Activated CD4-positive, CD25-positive, alpha-beta regulatory T cell treated with anti-CD3 and anti-CD28 coated beads, Interleukin-2, amount 50 U/mL, for 24 hours (primary cell): Measurements from ENCODE around the gene NAIF1.
"Not testable (repeated sequence)": the region's sequence is repeated elsewhere in the genome, so short reads cannot be mapped to it uniquely, and the experiment has no call there.

Experiments
- ATAC-seq, 2 donors: fragments of 150-1000 bp; cut with Tn5 transposase; one replicate each; pipeline ENCODE4 v1.10.0; 2021; ENCODE audit warnings: mild to moderate bottlenecking in 1 of 2, moderate library complexity in 1 of 2

NAIF1 gene

GRCh38 chr9:128057724-128058409, 9.3 kb downstream of the NAIF1 start:
- ATAC-seq: no peak

DNA sequence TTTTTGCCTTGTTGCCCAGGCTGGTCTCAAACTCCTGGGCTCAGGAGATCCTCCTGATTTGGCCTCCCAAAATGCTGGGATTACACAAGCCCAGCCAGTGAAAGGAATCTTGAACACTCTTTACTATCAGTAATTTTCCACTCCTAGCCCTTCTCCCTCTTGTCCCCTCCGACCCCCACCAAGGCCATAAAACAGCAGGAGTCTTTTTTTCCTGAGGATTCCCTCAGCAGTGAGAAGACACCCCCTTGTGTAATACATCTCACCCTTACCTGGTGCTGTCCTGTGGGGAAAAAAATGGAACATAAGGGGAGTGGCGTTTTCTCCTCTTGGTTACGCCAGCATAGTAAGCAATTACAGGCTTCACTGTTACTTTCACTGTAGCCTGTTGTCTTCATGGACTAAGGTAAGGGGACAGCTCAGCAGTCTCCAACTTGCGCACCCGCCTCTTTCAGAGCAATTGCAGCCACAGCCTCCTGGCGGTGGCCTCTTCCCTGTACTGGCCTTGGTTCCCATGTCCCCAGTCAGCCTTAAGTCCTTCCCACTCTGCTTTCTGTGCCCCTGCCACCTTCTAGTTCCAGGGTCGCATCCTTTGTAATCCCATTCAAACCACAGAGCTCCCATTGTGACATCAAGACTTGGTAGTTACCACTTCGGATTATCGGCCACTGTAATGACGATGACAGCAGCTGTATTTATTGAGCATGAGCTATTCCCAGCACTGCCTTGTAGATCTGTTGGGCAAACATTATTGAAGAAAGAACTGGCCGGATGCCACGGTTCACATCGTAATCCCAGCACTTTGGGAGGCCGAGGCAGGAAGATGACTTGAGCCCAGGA, 10.0 kb downstream of the NAIF1 start:
- no peak for ATAC-seq

DNA sequence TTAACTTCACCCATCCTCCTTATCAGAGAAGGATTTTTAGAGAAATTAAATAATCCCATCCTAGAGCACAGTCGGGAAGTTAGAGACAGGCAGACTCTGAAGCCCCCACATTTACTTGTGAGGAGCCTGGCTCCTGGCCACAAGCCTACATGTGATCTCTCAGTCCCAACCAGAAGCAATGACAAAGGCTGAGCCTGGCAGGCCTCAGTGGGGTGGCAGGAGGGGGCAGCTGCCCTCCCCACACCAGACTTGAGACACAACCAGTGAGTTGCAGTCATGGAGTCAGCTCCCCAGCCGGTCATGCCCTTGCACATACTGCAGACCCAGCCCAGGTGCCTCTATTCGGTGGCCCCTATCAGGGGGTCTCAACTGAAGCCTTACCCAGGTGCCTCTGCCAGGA, 11.0 kb downstream of the NAIF1 start:
- ATAC-seq: no peak

GRCh38 chr9:128055344-128056040, 11.6 kb downstream of the NAIF1 start:
- no peak for ATAC-seq

- ATAC-seq: no peak
These were observed 13.0 kb downstream of the NAIF1 start for GRCh38 chr9:128054087-128054486.

GRCh38 chr9:128053560-128053959, 13.6 kb downstream of the NAIF1 start:
- no peak for ATAC-seq

- no peak for ATAC-seq
These were observed 15.0 kb downstream of the NAIF1 start for GRCh38 chr9:128051932-128052709.

GRCh38 chr9:128049843-128050242, 17.3 kb downstream of the NAIF1 start:
- no peak for ATAC-seq

DNA sequence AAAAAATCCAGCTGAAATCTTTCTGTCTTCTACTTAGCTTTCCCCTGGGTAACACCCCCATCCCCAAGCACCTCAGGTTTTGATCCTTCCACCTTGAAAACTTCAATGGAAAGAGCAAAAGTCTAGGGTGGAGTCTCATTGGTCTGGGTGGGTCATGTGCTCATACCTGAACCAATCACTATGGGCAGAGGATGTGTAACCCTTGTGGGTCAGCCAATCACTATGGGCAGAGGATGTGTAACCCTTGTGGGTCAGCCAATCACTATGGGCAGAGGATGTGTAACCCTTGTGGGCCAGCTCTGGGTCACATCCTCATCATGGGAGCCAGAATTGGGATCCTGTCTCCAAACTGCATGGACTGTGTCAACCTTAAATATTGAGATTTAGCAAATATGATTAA, 18.5 kb downstream of the NAIF1 start:
- ATAC-seq: peak; percentile 60 to 73

DNA sequence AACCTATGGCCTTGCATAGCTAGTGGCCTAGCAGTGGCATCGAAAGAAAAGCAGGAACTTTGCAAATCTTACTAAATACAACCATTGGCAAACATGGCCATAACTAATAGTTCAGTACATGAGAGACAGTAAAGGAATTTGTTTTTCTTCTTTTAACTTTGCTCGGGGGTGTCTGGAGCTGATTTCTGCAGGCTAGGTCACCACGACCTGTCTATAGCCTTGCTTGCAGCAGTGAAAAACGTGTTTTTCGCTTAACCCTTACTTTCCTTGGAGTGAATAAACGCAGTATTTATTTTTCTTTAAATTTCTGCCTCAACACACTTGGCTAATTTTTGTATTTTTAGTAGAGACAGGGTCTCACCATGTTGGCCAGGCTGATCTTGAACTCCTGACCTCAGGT, 19.9 kb downstream of the NAIF1 start:
- no peak for ATAC-seq

DNA sequence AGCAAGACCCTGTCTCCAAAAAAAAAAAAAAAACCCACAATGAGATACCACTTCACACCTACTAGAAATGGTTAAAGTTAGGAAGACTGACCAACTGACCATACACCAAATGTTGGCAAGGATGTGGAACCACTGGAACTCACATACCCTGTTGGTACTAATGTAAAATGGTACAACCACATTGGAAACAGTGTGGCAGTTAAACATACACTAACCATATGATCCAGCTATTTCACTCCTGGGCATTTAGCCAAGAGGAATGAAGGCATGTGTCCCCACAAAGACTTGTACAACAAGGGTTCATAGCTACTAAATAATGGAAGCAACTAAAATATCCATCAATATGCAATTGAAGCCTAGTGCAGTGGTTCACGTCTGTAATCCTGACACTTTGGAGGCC, 21.3 kb downstream of the NAIF1 start:
- ATAC-seq: no peak

GRCh38 chr9:128045409-128045808, 21.7 kb downstream of the NAIF1 start:
- not testable (repeated sequence) for ATAC-seq

GRCh38 chr9:128043467-128043868, 23.7 kb downstream of the NAIF1 start:
- ATAC-seq: no peak

DNA sequence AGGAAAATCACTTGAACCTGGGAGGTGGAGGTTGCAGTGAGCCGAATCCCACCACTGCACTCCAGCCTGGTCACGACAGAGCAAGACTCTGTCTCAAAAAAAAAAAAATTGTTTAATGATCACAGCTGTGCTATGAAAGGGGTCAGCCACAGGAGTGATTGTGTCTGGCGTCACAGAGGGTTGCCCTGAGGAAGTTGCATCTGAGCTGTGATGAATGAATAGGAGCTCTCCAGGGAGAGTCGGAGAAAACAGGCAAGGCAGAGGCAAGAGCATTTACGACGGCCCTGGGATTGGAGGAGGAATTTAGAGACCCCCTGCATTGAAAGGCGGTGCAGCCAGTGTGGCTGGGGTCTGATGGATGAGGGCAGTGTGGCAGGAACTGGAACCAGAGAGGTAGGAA, 25.1 kb downstream of the NAIF1 start:
- no peak for ATAC-seq

DNA sequence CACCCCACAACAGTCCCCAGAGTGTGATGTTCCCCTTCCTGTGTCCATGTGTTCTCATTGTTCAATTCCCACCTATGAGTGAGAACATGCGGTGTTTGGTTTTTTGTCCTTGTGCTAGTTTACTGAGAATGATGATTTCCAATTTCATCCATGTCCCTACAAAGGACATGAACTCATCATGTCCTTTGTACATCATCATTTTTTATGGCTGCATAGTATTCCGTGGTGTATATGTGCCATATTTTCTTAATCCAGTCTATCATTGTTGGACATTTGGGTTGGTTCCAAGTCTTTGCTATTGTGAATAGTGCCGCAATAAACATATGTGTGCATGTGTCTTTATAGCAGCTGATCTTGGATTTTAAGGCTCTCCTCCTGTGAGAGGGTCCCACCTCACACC, 26.3 kb downstream of the NAIF1 start:
- ATAC-seq: not testable (repeated sequence)

GRCh38 chr9:128036522-128036921, 30.6 kb downstream of the NAIF1 start:
- ATAC-seq: not testable (repeated sequence)

DNA sequence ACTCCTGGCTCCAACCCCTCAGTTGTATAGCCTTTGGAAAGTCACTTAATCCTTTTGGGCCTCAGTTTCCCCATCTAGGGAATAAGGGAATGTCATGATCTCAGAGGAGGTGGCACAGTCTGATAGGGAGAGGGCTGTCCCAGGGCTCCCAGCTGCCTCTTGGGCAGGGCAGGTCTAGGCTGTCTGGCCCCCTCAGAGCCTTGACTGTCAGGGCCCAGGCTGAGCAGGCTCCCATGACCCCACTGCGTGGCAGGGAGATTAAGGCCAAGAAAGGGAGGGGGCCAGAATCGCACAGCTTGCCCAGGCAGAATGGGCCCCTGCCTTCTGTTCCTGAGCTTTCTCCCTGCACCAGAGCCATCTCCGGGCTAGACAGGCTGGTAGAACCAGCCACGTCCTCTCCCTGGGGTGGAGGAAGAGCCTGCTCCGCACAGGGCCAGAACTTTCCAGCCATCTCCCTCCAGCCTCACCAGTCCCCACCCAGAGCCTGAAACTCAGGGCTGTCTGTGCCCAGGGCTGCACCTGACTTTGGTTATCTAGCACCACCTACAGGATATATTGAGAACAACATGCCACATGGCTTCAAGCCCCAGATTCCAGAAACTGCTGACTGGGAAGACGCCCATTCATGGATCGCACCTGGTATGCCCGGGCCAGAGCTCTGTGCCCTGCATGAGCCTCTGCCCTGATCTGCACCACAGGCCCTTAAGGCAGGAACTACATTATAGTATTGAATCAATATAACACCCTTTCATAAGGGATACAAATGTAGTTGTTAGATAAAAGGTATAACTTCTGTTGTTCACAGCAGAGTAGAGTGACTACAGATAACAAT, 32.1 kb downstream of the NAIF1 start:
- ATAC-seq: peak; percentile 46 to 49

- no peak for ATAC-seq
These were observed 33.5 kb downstream of the NAIF1 start for GRCh38 chr9:128033609-128034008.

GRCh38 chr9:128027705-128028104, 39.4 kb downstream of the NAIF1 start:
- no peak for ATAC-seq

- ATAC-seq: peak; percentile 50 to 54
These were observed 40.2 kb downstream of the NAIF1 start for GRCh38 chr9:128026773-128027541.

- ATAC-seq: peak; percentile 69 to 73
These were observed 40.8 kb downstream of the NAIF1 start for GRCh38 chr9:128026255-128026772.
